NCI-H460 (cell line): Measurements from ENCODE around the gene NRARP. TPM values are rescaled to one million over a fixed set of nuclear protein-coding genes. Genes with fewer than 3 reads are reported as not detected.
"Not testable (repeated sequence)": the region's sequence is repeated elsewhere in the genome, so short reads cannot be mapped to it uniquely, and the experiment has no call there.

Experiments used
- DNase-seq: peaks from one replicate; pipeline ENCODE4 v3.0.0-alpha.2; 2016; ENCODE audit warnings: low read depth; ENCODE audit errors: extremely low read depth
- total RNA-seq: library from RNA; depleted of rRNA; stranded (reverse); fragments of >200 nt; shearing (Covaris generic); gene quantifications from 2 replicates; pipeline ENCODE4 v1.2.3, GENCODE V29; 2014

The NRARP gene
- total RNA-seq, 1 experiment from 2014 or later: 5.1 TPM

DNA sequence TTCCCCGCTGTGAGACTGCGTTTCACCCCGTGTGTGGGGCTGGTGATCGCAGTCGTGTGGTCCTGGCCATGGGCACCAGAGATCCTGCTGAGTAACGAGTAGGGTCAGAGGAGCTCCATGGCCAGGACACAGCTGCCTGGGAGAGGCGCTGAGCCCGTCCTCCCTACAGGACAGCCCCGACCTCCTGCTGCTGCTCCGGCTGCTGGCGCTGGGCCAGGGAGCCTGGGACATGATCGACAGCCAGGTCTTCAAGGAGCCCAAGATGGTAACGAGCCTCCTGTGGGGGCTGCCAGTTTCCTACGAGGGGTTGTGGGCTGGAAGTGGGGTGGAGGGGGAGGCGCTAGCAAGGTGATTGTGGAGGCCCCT is 35.9 kb downstream of the NRARP start:
- no peak for DNase-seq

DNA sequence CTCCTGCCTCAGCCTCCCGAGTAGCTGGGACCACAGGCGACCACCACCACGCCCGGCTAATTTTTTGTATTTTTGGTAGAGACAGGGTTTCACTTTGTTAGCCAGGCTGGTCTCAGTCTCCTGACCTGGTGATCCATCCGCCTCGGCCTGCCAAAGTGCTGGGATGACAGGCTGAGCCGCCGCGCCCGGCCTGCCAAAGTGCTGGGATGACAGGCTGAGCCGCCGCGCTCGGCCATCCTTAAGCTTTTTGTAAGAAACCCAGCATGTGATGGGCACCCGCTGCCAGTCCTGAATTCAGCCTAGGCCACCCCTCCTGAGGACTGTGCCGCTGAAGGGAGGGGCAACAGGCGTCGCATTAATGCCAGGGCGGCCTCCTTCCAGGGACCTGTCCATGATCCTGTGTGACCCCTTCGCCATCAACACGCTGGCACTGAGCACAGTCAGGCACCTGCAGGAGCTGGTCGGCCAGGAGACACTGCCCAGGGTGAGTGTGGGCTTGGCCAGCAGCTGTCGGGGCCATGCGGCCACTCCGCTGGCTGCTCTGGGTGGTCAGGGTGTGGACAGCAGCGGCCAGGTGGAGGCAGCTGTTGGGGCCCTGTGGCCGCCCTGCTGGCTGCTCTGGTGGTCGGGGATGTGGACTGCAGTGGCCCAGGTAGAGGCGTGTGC is 36.4 kb downstream of the NRARP start:
- DNase-seq: no peak

DNA sequence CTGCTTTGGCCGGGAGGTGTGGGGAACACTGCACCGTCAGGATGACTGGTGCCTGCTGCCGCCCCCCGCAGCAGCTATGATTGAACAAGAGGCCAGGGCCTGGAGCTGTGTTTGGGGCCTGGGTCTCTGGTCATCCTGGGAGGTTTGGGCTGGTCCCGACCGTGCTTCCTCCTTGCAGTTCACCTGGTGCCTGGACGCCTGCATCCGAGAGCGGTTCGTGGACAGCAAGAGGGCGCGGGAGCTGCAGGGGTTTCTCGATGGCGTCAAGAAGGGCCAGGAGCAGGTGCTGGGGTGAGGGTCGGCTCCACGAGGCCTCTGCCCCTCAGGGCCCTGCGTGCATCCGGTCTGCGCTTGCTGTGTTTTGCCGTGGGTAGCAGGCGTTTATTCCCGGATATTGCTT is 38.0 kb downstream of the NRARP start:
- no peak for DNase-seq

DNA sequence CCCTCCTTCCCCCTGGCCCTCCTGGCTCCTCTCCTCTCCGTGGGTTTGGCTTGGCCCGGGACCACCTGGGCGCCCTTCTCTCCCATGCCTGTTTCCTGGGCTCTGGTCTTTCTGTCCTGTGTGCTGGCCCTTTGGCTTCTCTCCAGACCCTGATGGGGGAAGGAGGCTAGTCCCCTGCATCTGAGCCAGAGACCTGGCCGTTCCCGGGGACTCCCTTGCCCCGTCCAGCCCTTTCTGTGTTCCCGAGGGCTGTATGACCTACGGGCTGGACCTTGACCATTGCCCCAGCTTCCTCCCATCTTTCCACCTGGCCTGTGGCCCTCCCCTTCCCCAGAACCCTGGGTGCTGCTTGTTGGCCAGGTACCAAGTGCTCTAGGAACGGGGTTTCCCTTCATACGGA is 38.6 kb downstream of the NRARP start:
- no peak for DNase-seq

DNA sequence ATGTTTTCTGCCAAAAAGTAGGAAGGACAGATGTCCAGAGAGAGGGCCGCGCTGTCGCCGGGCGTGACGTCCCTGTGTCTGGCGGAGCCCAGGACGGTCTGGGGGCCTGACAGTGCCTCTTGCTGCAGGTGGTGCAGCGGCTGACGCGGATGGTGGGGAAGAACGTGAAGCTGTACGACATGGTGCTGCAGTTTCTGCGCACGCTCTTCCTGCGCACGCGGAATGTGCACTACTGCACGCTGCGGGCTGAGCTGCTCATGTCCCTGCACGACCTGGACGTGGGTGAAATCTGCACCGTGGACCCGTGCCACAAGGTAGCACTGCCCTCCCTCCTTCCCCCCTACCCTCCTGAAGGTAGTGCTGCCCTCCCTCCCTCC is 39.2 kb downstream of the NRARP start:
- DNase-seq: no peak

DNA sequence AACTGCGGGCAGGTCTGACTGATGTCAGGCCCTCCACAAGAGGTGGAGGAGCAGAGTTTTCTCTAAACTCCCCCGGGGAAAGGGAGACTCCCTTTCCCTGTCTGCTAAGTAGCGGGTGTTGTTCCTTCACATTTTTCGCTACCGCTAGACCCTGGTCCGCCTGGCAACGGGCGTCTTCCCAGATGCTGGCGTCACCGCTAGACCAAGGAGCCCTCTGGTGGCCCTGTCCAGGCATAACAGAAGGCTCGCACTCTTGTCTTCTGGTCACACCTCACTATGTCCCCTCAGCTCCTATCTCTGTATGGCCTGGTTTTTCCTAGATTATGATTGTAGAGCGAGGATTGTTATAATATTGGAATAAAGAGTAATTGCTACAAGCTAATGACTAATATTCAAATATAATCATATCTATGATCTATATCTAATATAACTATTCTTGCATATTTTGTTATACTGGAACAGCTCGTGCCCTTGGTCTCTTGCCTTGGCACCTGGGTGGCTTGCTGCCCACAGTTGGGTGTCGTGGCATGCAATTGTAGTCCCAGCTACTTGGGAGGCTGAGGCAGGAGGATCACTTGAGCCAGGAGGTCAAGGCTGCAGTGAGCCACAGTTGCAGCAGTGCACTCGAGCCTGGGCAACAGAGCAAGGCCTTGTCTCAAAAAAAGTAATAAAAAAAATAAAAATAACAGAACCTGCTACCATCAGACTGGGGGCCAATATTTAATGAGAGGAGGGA is 39.7 kb downstream of the NRARP start:
- DNase-seq: not testable (repeated sequence)

DNA sequence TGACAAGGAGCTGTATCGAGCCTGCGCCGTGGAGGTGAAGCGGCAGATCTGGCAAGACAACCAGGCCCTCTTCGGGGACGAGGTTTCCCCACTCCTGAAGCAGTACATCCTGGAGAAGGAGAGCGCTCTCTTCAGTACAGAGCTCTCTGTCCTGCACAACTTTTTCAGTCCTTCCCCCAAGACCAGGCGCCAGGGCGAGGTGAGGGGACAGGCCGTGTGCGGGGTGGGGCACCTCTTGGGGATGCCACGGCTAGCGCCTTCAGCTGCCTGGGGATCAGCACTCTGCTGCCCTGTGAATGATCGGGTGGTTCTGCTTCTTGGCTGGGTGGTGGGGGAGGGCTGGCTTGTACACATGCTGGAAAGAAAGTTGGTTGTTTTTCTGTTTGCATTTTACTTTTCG is 45.2 kb downstream of the NRARP start:
- no peak for DNase-seq

DNA sequence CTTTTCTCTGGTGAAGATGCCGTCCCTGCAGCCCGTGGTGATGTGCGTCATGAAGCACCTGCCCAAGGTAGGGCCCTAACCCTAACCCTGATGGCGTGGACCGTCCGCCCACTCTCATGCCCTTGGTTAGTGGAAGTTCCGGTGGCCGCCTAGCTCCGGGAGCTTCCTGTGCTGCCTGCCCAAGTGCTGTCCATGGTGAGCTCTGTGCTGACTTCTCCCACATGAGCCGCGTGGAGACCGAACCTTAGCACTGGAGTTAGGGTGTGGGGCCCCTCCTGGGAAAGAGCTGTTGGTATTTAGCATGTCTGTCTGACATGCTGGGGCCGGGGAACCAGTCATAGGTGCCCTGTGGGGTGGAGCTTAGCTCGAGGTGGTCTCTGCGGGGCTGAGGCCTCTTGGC is 45.7 kb downstream of the NRARP start:
- no peak for DNase-seq

DNA sequence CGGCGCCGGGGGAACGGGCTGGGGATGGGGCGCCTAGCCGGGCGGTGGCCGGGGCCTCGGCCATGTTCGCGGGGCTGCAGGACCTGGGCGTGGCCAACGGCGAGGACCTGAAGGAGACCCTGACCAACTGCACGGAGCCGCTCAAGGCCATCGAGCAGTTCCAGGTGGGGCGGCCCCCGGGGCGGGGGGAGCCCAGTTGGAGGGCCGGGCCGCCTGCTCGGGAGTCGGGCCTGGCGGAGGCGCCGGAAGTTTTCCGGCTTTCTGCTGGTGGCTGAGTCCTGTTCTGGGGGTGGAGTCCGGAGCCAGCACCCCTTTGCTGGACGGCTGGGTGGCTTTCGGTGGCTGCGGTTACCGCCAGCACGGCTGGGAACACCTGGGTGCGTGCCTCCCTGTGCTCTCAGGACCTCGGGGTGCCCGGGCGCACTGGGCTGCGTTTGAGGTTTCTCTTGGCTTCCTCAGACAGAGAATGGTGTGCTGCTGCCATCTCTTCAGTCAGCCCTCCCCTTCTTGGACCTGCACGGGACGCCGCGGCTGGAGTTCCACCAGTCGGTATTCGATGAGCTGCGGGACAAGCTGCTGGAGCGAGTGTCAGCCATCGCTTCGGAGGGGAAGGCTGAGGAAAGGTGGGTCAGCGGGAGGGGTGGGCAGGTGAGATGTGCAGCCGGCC is 46.5 kb downstream of the NRARP start:
- DNase-seq: no peak

DNA sequence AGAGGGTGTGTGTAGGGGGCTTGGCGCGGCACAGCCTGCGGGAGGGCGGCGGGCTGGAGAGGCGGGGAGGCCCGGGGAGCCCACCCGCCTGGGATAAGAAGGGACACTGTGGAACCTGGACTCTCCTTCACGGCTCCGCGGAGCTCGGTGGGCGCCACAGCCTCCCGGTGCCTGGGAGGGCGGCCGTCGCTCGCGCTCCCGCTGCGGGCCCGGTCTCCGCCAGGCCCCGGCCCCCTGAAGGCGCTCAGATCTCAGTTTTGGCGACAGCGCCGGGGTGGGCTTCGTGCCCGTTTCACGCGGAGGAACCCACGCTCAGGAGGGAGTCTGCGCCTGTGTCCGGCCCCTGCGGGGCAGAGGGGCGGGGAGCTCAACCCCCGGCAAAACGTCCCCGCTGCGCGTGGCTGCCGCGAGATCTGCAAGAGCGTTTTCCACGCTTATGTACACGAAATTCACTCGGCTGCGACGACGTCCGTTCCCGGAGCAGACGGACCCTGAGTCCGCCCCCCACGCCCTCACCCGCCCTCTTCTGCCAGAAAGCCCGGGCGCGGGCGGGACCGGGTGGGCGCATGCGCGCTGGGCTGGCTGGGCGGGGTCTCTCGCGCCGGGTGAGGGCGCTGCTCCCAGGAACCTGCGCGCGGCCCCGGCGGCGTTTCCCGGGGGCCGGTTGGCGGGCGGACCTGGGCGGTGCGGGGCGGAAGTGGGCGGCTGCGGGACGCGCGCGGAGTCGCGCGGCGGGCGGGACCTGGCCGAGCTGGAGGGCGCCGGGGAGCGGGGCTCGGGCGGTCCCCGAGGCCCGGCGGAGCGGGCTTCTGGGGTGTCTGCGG is 47.2 kb downstream of the NRARP start, which contains the start of gene NELFB:
Gene NELFB (plus strand): TSS at position 704 of the 824 bp plus-strand sequence.
- DNase-seq: peak; percentile 83

DNA sequence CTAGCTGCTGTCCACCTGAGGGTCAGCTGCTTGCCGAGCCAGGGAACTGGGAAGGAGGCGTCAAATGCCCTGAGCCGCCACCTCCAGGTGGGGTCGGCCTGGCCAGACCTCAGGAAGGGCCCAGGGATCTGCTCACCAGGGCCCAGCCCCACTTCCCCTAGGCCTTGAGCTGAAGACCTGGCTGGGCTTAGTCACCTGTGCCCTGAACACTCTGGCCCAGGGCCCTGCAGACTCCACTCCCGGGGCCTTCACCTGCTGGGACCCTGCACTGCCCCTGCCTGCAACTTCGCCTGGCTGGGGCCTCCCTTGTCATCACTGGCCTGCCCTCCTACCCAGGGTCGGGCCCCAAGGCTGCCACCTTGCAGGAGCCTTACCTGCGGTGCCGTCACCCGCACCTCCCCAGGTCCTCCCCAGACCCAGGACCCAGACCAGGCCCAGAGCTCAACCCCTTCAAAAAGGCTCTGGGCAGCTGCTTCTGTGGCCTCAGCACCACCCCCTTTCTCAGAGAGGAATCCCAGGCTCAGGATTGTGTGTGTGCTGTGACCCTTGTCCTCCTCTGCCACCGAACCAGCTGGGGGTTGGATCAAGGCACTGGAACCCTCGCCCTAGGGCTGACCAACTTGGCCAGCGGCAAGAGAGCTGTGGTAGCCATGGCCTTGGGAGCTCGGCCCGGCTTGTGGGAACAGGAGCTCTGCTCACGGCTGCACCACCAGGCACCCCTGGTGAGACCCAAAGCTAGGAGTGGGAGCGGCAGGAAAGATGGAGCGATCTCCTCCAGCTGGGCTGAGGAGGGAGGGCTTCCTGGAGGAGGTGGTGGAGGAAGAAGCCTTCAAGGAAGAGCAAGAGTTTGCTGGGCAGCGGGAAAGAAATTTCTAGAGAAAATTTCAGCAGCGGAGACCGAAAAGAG is 48.1 kb downstream of the NRARP start:
- DNase-seq: no peak

DNA sequence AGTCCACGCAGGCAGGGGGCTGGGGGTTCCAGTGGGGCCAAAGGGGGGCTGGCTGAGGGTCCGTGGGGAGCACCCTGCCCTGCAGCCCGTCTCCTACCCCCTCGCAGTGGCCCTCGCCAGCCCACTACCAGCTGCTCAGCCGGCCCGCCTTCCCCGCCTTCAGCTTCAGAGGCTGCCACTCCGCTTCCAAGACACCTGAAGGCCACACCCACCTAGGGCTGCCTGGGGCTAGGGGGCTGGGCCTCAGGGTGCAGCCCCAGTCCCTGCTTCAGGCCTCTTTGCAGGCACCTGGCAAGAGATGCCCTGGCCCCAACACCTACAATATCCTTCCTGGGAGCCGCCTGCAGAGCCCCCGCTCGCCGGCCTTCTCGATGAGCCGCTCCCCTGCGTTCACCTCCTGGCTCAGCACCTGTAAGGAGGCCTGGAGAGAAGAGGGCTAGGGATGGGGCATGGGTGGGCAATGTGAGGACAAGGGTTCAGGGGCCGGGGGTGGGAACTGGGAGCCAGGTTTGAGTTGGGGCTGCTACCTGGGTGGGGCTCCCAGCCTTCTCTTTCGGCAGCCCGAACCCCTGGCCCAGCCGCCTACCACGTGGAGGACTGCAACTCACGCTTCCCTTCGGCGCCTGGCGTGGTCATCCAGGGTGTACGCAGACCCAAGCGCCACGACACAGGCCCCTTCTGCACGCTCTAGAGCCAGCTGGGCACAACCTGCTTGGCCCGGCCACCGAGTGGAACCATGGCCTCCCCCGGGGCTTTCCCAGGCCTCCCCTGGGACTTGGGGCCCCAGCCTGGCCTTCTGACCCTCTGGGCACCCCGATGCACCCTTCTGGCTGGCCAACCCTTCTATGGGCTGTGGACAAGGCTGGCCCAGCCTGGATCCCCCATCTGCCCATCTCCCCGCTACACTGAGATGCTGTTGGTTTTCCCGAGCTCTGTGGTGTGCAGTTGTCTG is 49.2 kb downstream of the NRARP start:
- no peak for DNase-seq

DNA sequence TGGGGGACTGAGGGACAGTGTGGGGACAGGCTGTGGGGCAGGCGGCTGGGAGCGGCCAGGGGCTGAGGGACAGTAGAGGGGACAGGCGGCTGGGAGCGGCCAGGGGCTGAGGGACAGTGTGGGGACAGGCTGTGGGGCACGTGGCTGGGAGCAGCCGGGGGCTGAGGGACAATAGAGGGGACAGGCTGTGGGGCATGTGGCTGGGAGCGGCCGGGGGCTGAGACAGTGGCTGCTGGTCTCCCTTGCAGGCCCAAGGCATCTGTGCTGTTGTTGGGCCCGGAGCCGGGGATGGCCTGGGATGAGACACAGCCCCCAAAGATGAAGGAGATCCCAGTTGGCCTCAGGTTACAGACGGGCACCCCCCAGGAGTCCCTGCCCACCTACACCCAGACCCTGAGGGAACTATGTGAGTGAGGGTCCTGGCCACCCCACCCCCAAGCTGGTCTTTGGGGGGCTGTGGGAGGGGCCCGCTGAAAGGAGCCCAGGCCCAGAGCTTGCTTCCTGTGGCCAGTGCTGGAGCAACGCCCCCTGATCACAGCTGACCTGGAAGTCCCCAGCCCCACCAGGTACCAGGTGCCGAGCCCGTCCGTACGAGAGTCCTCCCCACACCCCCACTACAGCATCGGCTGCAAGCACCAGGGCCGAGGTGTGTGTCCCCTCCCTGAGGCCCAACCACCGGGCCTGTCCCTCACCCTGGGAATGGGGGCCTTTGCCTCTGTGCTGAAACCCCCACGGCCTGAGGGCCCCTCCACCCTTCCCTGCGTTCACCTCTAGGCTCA is 50.4 kb downstream of the NRARP start:
- no peak for DNase-seq

DNA sequence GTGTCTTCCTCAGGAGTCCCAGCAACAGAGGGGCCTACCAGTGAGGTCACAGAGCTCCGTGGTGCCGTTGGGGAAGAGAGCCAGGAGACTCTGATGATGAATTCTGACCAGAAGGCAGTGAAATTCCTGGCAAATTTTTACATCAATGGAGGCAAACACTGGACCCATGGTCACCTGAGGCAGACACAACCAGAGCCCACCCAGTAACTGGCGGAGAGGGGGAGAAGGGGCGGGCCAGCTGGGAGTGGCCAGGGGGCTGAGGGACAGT is 50.9 kb downstream of the NRARP start, which contains the start of gene STPG3:
Gene STPG3 (plus strand): TSS at position 93 of the 268 bp plus-strand sequence. CDS start 1 bp downstream, at position 94.
- DNase-seq: no peak

DNA sequence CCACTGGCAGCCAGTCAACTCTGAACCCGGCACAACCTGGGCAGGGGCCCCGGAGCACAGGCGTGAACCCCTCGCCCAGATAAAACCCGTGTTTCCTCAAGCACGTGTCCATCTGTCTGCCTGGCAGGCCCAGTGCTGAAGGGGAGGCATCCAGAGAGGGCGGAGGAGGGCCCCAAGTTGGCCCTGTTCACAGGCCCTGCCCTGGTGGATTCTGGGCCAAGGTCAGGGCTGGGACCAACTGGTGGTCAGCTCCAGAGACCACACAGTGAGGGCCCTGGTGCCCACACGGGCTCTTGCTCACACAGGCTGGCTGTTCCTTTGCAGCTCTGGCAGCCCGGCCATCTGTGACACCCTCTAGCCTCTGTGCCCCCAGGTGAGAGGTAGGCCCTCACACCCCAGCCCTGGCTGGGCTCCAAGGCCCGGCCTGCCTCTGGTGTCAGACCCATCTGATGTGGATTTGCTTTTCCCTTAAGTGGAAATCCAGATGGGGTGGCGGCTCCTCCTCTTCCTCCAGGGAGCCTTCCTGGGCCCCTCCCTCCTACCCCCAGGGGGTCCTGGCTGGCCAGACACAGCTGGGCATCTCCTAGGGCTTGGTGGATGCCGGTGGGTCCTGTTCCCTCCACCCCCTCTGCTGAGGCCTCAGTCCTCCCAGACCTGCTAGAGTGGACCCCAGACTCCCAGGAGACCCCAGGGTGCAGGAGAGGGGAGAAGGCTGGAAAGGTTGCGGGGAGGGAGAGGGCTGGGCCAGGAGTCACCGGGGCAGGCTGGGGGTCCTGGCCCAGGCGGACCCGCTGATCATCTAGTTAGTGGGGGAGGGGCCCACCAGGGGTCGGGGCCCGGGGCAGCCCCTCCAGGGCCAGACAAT is 51.5 kb downstream of the NRARP start:
- DNase-seq: no peak
